ENCODE results near the gene ARIH1.

- TF ChIP-seq CTCF (IDR thresholded peaks at IDR 0.05) (peak; percentile 14 to 37 (median 30)), POLR2AphosphoS5 (IDR thresholded peaks at IDR 0.05; ENCODE audit: insufficient read depth in 1 of 2, low read depth in 1 of 2) (no peak)
These were observed 125.8 kb downstream of the ARIH1 start for GRCh38 chr15:72599855-72600464.

Measured in vagina (tissue), 2 donors.